Stomach (tissue), 9 donors: ENCODE data around the gene MAFB. TPM values are rescaled to one million over a fixed set of nuclear protein-coding genes. Genes with fewer than 3 reads are reported as not detected.

ENCODE experiments used
- DNase-seq, 2 donors: peaks; one replicate each; pipeline versions ENCODE4 v3.0.0 to v3.0.0-alpha.2; 2013 to 2019
- H3K27ac ChIP-seq, 5 donors: fragments of 200-600 bp in 4 of 5; sonication (generic) in 4 of 5; one replicate each; pipeline ENCODE4 v1.5.1; 2013 to 2019; ENCODE audit warnings: mild to moderate bottlenecking in 1 of 5, moderate library complexity in 1 of 5
- H3K27me3 ChIP-seq, 3 donors: fragments of 200-600 bp; sonication (generic); one replicate each; pipeline ENCODE4 v1.5.1; 2017 to 2019; ENCODE audit warnings: mixed run types in 1 of 3
- H3K36me3 ChIP-seq, 4 donors: fragments of 200-600 bp; sonication (generic); 1 replicate in 3 of 4; 2 replicates in 1 of 4; pipeline ENCODE4 v1.5.1; 2016 to 2019
- H3K4me1 ChIP-seq, 4 donors: fragments of 200-600 bp; sonication (generic); one replicate each; pipeline ENCODE4 v1.5.1; 2016 to 2019
- H3K4me3 ChIP-seq, 4 donors: fragments of 200-600 bp; sonication (generic) in 3 of 4; one replicate each; pipeline ENCODE4 v1.5.1; 2016 to 2019; ENCODE audit warnings: mild to moderate bottlenecking in 1 of 4
- H3K9me3 ChIP-seq, 4 donors: fragments of 200-600 bp; sonication (generic); one replicate each; pipeline ENCODE4 v1.5.1; 2016 to 2019
- EP300 ChIP-seq: sonication (generic); formaldehyde crosslinking; IDR thresholded peaks from one replicate; pipeline ENCODE4 v1.6.1; 2017; ENCODE audit warnings: antibody characterized with exemption
- POLR2A ChIP-seq, 4 donors: fragments of 450-650 bp; IDR thresholded peaks; one replicate each; pipeline ENCODE4 v1.6.1; 2016; ENCODE audit warnings: antibody characterized with exemption in 4 of 4, control low read depth in 2 of 4, mild to moderate bottlenecking in 1 of 4, moderate library complexity in 1 of 4
- POLR2AphosphoS5 ChIP-seq, 3 donors: sonication (generic); formaldehyde crosslinking; IDR thresholded peaks; one replicate each; pipeline ENCODE4 v1.6.1; 2016; ENCODE audit warnings: antibody characterized with exemption in 3 of 3
- WGBS, 5 donors: extraction: QIAGEN DNeasy Blood & Tissue Kit in 3 of 5; methylation state at CpG; one replicate each; pipeline versions ENCODE4 v1.1.5 to v1.1.7; 2013 to 2018; 5-methylcytosine and 5-hydroxymethylcytosine counted together
- intact Hi-C: fragments of 100-400 bp; cut with DNase I; formaldehyde crosslinking; loops from one replicate; pipeline ENCODE4 v1.15.1; 2023; ENCODE audit warnings: low total_unique reads
- polyA plus RNA-seq, 3 donors: library from polyadenylated mRNA; stranded (reverse); fragments of 200-250 nt; gene quantifications; one replicate each; pipeline ENCODE4 v1.2.3, GENCODE V29; 2013
- total RNA-seq, 5 donors: library from RNA; depleted of rRNA; stranded (reverse); fragments of >200 nt; gene quantifications; one replicate each; pipeline versions ENCODE4 v1.1.0 to v1.2.3, GENCODE V29; 2014 to 2016
- TF ChIP-seq, protein P1 (sequence below), 7 experiments: fragments of 450-650 bp in 4 of 7; fragments of 200-600 bp in 3 of 7; sonication (generic) in 3 of 7; IDR thresholded peaks; one replicate each; pipeline ENCODE4 v1.5.1; 2016 to 2019; ENCODE audit warnings: antibody characterized with exemption in 7 of 7, control low read depth in 2 of 7, mild to moderate bottlenecking in 1 of 7
- donor health status: healthy with polysubstance abuse.
- donor health status: Bipolar disorder and iron deficiency.
- donor health status: healthy.

The MAFB gene
- total and polyA plus RNA-seq, 8 donors, result 4.5 to 34.4 (median 8.5) TPM

GRCh38 chr20:40657526-40657925 is 31.5 kb downstream of the MAFB start:
- H3K27me3 ChIP-seq, result no peaks in the 10 kb centered on the region
- intact Hi-C loops, result no loop called here
- no peak for DNase-seq
- no peaks in the 10 kb centered on the region for H3K4me1 ChIP-seq
- H3K9me3 ChIP-seq, result no peaks in the 10 kb centered on the region
- no peak overlapping the region for H3K27ac ChIP-seq
- no peak overlapping the region for H3K4me3 ChIP-seq
- 72 to 77% (median 76%) methylated on average over 4 of the region's 4 CpGs for WGBS, 5 donors
- TF ChIP-seq, protein P1, sequence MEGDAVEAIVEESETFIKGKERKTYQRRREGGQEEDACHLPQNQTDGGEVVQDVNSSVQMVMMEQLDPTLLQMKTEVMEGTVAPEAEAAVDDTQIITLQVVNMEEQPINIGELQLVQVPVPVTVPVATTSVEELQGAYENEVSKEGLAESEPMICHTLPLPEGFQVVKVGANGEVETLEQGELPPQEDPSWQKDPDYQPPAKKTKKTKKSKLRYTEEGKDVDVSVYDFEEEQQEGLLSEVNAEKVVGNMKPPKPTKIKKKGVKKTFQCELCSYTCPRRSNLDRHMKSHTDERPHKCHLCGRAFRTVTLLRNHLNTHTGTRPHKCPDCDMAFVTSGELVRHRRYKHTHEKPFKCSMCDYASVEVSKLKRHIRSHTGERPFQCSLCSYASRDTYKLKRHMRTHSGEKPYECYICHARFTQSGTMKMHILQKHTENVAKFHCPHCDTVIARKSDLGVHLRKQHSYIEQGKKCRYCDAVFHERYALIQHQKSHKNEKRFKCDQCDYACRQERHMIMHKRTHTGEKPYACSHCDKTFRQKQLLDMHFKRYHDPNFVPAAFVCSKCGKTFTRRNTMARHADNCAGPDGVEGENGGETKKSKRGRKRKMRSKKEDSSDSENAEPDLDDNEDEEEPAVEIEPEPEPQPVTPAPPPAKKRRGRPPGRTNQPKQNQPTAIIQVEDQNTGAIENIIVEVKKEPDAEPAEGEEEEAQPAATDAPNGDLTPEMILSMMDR (IDR thresholded peaks at IDR 0.05), result no peak
- TF ChIP-seq POLR2A (IDR thresholded peaks at IDR 0.05) (no peak), POLR2AphosphoS5 (IDR thresholded peaks at IDR 0.05) (no peak), EP300 (no peak)
- H3K36me3 ChIP-seq, result no peaks in the 10 kb centered on the region

GRCh38 chr20:40655451-40655850 is 33.6 kb downstream of the MAFB start:
- Histone ChIP-seq H3K36me3 (no peaks in the 10 kb centered on the region), H3K27me3 (no peaks in the 10 kb centered on the region), H3K4me1 (no peaks in the 10 kb centered on the region), H3K4me3 (no peak overlapping the region), H3K9me3 (no peaks in the 10 kb centered on the region), H3K27ac (no peak overlapping the region)
- DNase-seq, result no peak
- 84 to 92% (median 90%) methylated on average over 6 of the region's 6 CpGs for WGBS, 5 donors
- intact Hi-C loops, result no loop called here
- TF ChIP-seq, protein P1 (IDR thresholded peaks at IDR 0.05), result no peak
- TF ChIP-seq POLR2AphosphoS5 (IDR thresholded peaks at IDR 0.05), result no peak
- TF ChIP-seq POLR2A (IDR thresholded peaks at IDR 0.05), result no peak
- no peak for TF ChIP-seq EP300

DNA sequence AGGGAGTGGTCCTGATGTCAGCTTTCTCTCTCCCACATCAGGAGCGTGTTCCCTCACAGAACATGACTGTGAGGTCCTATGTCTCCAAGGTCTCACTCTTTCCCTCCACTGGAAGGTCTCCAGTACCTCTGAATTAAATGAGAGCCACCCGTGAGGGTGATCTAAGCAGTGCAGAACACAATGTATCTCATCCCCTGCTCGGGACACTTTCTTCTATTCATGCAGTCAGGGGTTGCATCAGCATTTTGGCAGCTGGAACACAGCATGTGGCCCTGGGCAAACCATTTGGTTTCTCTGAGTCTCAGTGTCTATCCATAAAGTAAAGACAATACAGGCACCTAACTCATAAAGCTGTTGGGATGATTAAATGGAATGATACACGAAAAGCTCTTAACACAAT is 34.2 kb downstream of the MAFB start:
- H3K9me3 ChIP-seq, result no peaks in the 10 kb centered on the region
- no peaks in the 10 kb centered on the region for H3K4me1 ChIP-seq
- no peak overlapping the region for H3K4me3 ChIP-seq
- H3K27me3 ChIP-seq, result no peaks in the 10 kb centered on the region
- no peak overlapping the region for H3K27ac ChIP-seq
- DNase-seq, result no peak
- 67 to 80% (median 79%) methylated on average over 4 of the region's 4 CpGs for WGBS, 5 donors
- TF ChIP-seq POLR2AphosphoS5 (IDR thresholded peaks at IDR 0.05) (no peak), EP300 (no peak), POLR2A (IDR thresholded peaks at IDR 0.05) (no peak)
- TF ChIP-seq, protein P1 (IDR thresholded peaks at IDR 0.05), result no peak
- no peaks in the 10 kb centered on the region for H3K36me3 ChIP-seq
- intact Hi-C loops, result no loop called here

- TF ChIP-seq POLR2A (IDR thresholded peaks at IDR 0.05), result no peak
- no peak for TF ChIP-seq EP300
- TF ChIP-seq, protein P1 (IDR thresholded peaks at IDR 0.05), result no peak
- no peak for TF ChIP-seq POLR2AphosphoS5 (IDR thresholded peaks at IDR 0.05)
- Histone ChIP-seq H3K27ac (no peak overlapping the region), H3K36me3 (no peaks in the 10 kb centered on the region), H3K9me3 (no peaks in the 10 kb centered on the region), H3K4me3 (no peak overlapping the region), H3K27me3 (no peaks in the 10 kb centered on the region), H3K4me1 (no peaks in the 10 kb centered on the region)
- DNase-seq, result no peak
- WGBS, 5 donors, result 66 to 78% (median 74%) methylated on average over 8 of the region's 8 CpGs
- intact Hi-C loops, result no loop called here
These were observed 36.5 kb downstream of the MAFB start for GRCh38 chr20:40652441-40652987.
